K562 (cell line): ENCODE measurements around the gene NUAK1. TPM values are rescaled to one million over a fixed set of nuclear protein-coding genes. Genes with fewer than 3 reads are reported as not detected.
A peak's percentile ranks its signal among the peaks of the same experiment; 100 is the strongest.

Source experiments
- ATAC-seq: fragments of 200-7000 bp; cut with Tn5 transposase; 3 replicates; pipeline ENCODE4 v1.9.1; 2020; ENCODE audit warnings: moderate library complexity
- BruUV-seq: library from RNA; stranded (reverse); fragments of 400-500 nt; replicated peaks from 2 replicates; lab custom pipeline; 2021; lab: Mats Ljungman, UMichigan
- CTCF ChIA-PET: fragments of 300-600 bp; formaldehyde crosslinking; extraction: SDS; loops from one replicate; lab custom pipeline; 2021; ENCODE audit warnings: low intra/inter-chr PET ratio; lab: Yijun Ruan, JAX
- POLR2A ChIA-PET: fragments of 300-600, 350-650 bp; sonication (Branson Sonifier 250); formaldehyde crosslinking; extraction: SDS; loops from one replicate; lab custom pipeline; 2021; ENCODE audit warnings: antibody characterized with exemption, inconsistent platforms; lab: Yijun Ruan, JAX
- DNase-seq, 4 experiments: peaks; one replicate each; pipeline versions ENCODE4 v3.0.0 to v3.0.0-alpha.2; 2011 to 2018; ENCODE audit warnings: low spot score in 3 of 4, mixed read lengths in 3 of 4; ENCODE audit errors: extremely low read depth in 1 of 4
- FAIRE-seq: peaks from 2 replicates; lab custom pipeline; 2011; peaks lifted over from hg19 to GRCh38; lab: Jason Lieb, UNC
- H2AFZ ChIP-seq: 2 replicates; pipeline ENCODE4 v1.6.0; 2011; ENCODE audit warnings: low read depth, low read length, control low read depth, inconsistent platforms
- H3K27ac ChIP-seq: fragments of 200-600 bp; 3 replicates; pipeline ENCODE4 v1.8.0; 2011; ENCODE audit warnings: low read depth, mild to moderate bottlenecking, control low read depth, inconsistent platforms, low read length, moderate library complexity, mixed read lengths; ENCODE audit errors: extremely low read depth
- H3K27me3 ChIP-seq, 2 experiments: fragments of 300-600 bp in 1 of 2; 2 replicates in 1 of 2; 3 replicates in 1 of 2; pipeline versions ENCODE4 v1.6.0 to v1.8.0; 2011; ENCODE audit warnings: inconsistent platforms in 2 of 2, low read length in 2 of 2, mild to moderate bottlenecking in 1 of 2, mixed read lengths in 1 of 2, moderate library complexity in 1 of 2; ENCODE audit not compliant: control insufficient read depth in 2 of 2, insufficient read depth in 2 of 2
- H3K36me3 ChIP-seq: fragments of 300-600 bp; 3 replicates; pipeline ENCODE4 v1.8.0; 2011; ENCODE audit warnings: mild to moderate bottlenecking, low read length, inconsistent platforms; ENCODE audit not compliant: control insufficient read depth, insufficient read depth
- H3K4me1 ChIP-seq, 2 experiments: fragments of 200-600 bp in 1 of 2; replicated peaks in 1 of 2; 2 replicates in 1 of 2; 3 replicates in 1 of 2; pipeline versions ENCODE4 v1.5.1 to v1.8.0; 2011; ENCODE audit warnings: inconsistent platforms in 2 of 2, low read length in 2 of 2, mild to moderate bottlenecking in 1 of 2, mixed read lengths in 1 of 2, moderate library complexity in 1 of 2; ENCODE audit not compliant: control insufficient read depth in 2 of 2, insufficient read depth in 2 of 2
- H3K4me2 ChIP-seq: 2 replicates; pipeline ENCODE4 v1.6.1; 2011; ENCODE audit warnings: low read length, control low read depth, inconsistent platforms, mixed read lengths; ENCODE audit not compliant: insufficient read depth
- H3K4me3 ChIP-seq: fragments of 200-600 bp; sonication (generic), shearing (Covaris generic); 2 replicates; pipeline ENCODE4 v1.5.1; 2016; ENCODE audit warnings: control low read depth, inconsistent platforms
- H3K79me2 ChIP-seq: fragments of 200-600 bp; 3 replicates; pipeline ENCODE4 v1.8.0; 2011; ENCODE audit warnings: low read length, inconsistent platforms; ENCODE audit not compliant: control insufficient read depth, insufficient read depth
- H3K9ac ChIP-seq, 2 experiments: 2 replicates each; pipeline versions ENCODE4 v1.6.0 to v1.6.1; 2011; ENCODE audit warnings: low read depth in 2 of 2, low read length in 2 of 2, control low read depth in 1 of 2, inconsistent platforms in 1 of 2, mild to moderate bottlenecking in 1 of 2, mixed read lengths in 1 of 2; ENCODE audit not compliant: insufficient read depth in 1 of 2
- H3K9me1 ChIP-seq: one replicate; pipeline ENCODE4 v1.6.0; 2011; ENCODE audit warnings: inconsistent platforms, mild to moderate bottlenecking, low read length, moderate library complexity; ENCODE audit not compliant: control insufficient read depth, insufficient read depth
- H3K9me3 ChIP-seq: replicated peaks from 2 replicates; pipeline ENCODE4 v1.5.1; 2011; ENCODE audit warnings: low read depth, low read length, inconsistent platforms; ENCODE audit not compliant: control insufficient read depth, insufficient read depth
- H4K20me1 ChIP-seq: replicated peaks from 2 replicates; pipeline ENCODE4 v1.6.1; 2011; ENCODE audit warnings: low read length, inconsistent platforms, mixed read lengths; ENCODE audit not compliant: control insufficient read depth, insufficient read depth
- ATF1 ChIP-seq, 2 experiments: fragments of 450-650 bp in 1 of 2; IDR thresholded peaks; 2 replicates each; pipeline ENCODE4 v1.6.1; 2016; ENCODE audit warnings: missing compliant biosample characterization in 1 of 2, missing genetic modification characterization in 1 of 2
- CEBPB ChIP-seq: fragments of 450-650 bp; IDR thresholded peaks from 2 replicates; pipeline ENCODE4 v1.6.1; 2016; ENCODE audit warnings: missing genetic modification characterization, missing compliant biosample characterization
- NONO ChIP-seq, 2 experiments: fragments of 200-400 bp in 1 of 2; fragments of 450-650 bp in 1 of 2; formaldehyde crosslinking in 1 of 2; IDR thresholded peaks; 2 replicates each; pipeline ENCODE4 v1.6.1; 2017; ENCODE audit warnings: low read depth in 2 of 2, mild to moderate bottlenecking in 2 of 2, moderate library complexity in 2 of 2, low read length in 1 of 2
- RAD21 ChIP-seq, 2 experiments: fragments of 250-450 bp in 1 of 2; fragments of 450-650 bp in 1 of 2; sonication (Bioruptor Pico) in 1 of 2; formaldehyde crosslinking in 1 of 2; IDR thresholded peaks in 1 of 2; conservative IDR thresholded peaks in 1 of 2; 2 replicates each; pipeline versions ENCODE4 v1.4.0 to v1.8.0; 2020 to 2022; ENCODE audit warnings: mild to moderate bottlenecking in 2 of 2, moderate library complexity in 1 of 2
- SMC3 ChIP-seq: conservative IDR thresholded peaks from 2 replicates; pipeline ENCODE4 v1.6.1; 2011; ENCODE audit warnings: low read depth, low read length, improper control_type of control experiment; ENCODE audit not compliant: insufficient read depth
- STAG1 ChIP-seq: sonication (generic); formaldehyde crosslinking; IDR thresholded peaks from 2 replicates; pipeline ENCODE4 v1.5.0; 2020; ENCODE audit warnings: missing genetic modification reagents, borderline replicate concordance
- TEAD4 ChIP-seq, 2 experiments: sonication (generic) in 1 of 2; formaldehyde crosslinking in 1 of 2; IDR thresholded peaks; 2 replicates each; pipeline versions ENCODE4 v1.6.1 to v1.8.0; 2012 to 2022; ENCODE audit warnings: borderline replicate concordance in 1 of 2, inconsistent platforms in 1 of 2, low read length in 1 of 2, mild to moderate bottlenecking in 1 of 2, missing genetic modification reagents in 1 of 2
- WGBS: fragments of 100-300 bp; shearing (Covaris generic); methylation state at CpG from one replicate; pipeline ENCODE4 v1.1.6; 2016; ENCODE audit warnings: low coverage, mixed read lengths; ENCODE audit not compliant: insufficient coverage; ENCODE audit errors: missing lambda C conversion rate; 5-methylcytosine and 5-hydroxymethylcytosine counted together
- in situ Hi-C: fragments of 300-500 bp; cut with MboI; formaldehyde crosslinking; loops from 4 replicates; pipeline ENCODE4 v1.15.0; 2018; ENCODE audit warnings: inconsistent platforms, mixed read lengths
- intact Hi-C: fragments of 100-400 bp; cut with micrococcal nuclease; formaldehyde crosslinking; loops from 2 replicates; pipeline ENCODE4 v1.14.2; 2022
- polyA plus RNA-seq, 8 experiments: library from polyadenylated mRNA; depleted of rRNA in 4 of 8; stranded (reverse) in 5 of 8; unstranded in 3 of 8; fragments of >200 nt; fragmentation: Nextera tagmentation in 2 of 8; fragmentation: Illumina TruSeq in 1 of 8; extraction: Ambion mirVana in 2 of 8; extraction: Trizol in 1 of 8; gene quantifications; 2 replicates each; pipeline versions ENCODE4 v1.2.1 to v1.2.3, GENCODE V29; 2011 to 2014; ENCODE audit warnings: inconsistent platforms in 1 of 8, missing spikeins in 1 of 8
- total RNA-seq, 7 experiments: library from RNA; depleted of rRNA in 6 of 7; stranded (reverse); fragments of >200 nt in 6 of 7; fragmentation: Illumina TruSeq in 2 of 7; extraction: Trizol in 2 of 7; gene quantifications; 2 replicates each; pipeline versions ENCODE4 v1.2.1 to v1.2.3, GENCODE V29; 2011 to 2021; ENCODE audit warnings: low replicate concordance in 1 of 7
- TF ChIP-seq, protein P1 (sequence below): fragments of 450-650 bp; formaldehyde crosslinking; IDR thresholded peaks from 2 replicates; pipeline ENCODE4 v1.4.0; 2020; ENCODE audit warnings: mild to moderate bottlenecking, moderate library complexity
- TF ChIP-seq, protein P2 (sequence below): fragments of 450-650 bp; formaldehyde crosslinking; IDR thresholded peaks from 2 replicates; pipeline ENCODE4 v1.4.0; 2022; ENCODE audit warnings: missing genetic modification characterization
- TF ChIP-seq, protein P3 (sequence below), 3 experiments: IDR thresholded peaks in 2 of 3; conservative IDR thresholded peaks in 1 of 3; 2 replicates each; pipeline ENCODE4 v1.5.1; 2011 to 2012; ENCODE audit warnings: low read length in 3 of 3, mild to moderate bottlenecking in 3 of 3, control low read depth in 2 of 3, improper control_type of control experiment in 1 of 3, inconsistent platforms in 1 of 3, low read depth in 1 of 3, mixed read lengths in 1 of 3, moderate library complexity in 1 of 3; ENCODE audit not compliant: insufficient read depth in 2 of 3

The NUAK1 gene
- total and polyA plus RNA-seq, 9 of the 15 experiments (the other 6 are each of a cell fraction or from before 2014, with no cell fraction given) = 0.02 TPM; not detected in 8

DNA sequence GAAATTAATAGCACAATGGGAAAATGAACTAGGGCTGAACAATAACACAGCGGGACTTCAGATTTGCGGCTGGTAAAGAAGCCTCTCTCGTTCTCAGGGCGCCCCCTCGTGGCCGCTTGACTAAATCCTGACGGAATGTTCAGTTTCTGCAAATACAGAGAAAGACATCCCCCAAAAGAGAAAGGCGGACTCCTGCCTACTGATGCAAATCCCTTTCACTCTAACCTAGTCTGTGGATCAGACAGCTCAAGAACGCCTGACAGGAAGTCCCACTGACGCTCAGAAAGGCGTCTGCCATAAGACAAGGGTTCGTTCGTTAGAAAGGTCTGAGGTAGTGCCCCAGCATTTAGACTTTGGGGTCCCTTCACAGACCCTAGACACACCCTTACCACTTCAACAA is 2.5 kb downstream of the NUAK1 start:
- FAIRE-seq (peak; percentile 86), DNase-seq (peak; percentile 57 to 78 (median 64)), ATAC-seq (peak; percentile 83)
- Histone ChIP-seq H4K20me1 (0 out of 2 replicates have a peak, but pooled peaks cover 3% of the 10 kb centered on the region), H2AFZ (no peak overlapping the region), H3K9ac (no peak overlapping the region), H3K9me1 (no peaks in the 10 kb centered on the region), H3K4me1 (no peaks in the 10 kb centered on the region; a peak in 1 of 5 replicates), H3K4me2 (no peak overlapping the region), H3K79me2 (no peaks in the 10 kb centered on the region), H3K4me3 (no peak overlapping the region), H3K9me3 (no peaks in the 10 kb centered on the region), H3K27ac (no peak overlapping the region), H3K36me3 (no peaks in the 10 kb centered on the region), H3K27me3 (peaks cover 2 to 14% of the 10 kb centered on the region in 2 experiments; a peak in 4 of 5 replicates)
- in situ Hi-C loops (no loop called here), intact Hi-C loops (loop anchor here (1.0 to 10.0 kb wide), 3 partner anchors 191 to 716 kb away; no protein-coding TSS in a partner anchor)
- 1% methylated on average over 13 of the region's 13 CpGs for WGBS
- POLR2A ChIA-PET = no interaction called here
- no TSS peak for BruUV-seq
- CTCF ChIA-PET = interaction anchor here (0.7 to 4.0 kb wide), 3 partner anchors 362 to 716 kb away, joined by 3 to 33 read pairs (median 5); no protein-coding TSS in a partner anchor
- TF ChIP-seq, protein P1, sequence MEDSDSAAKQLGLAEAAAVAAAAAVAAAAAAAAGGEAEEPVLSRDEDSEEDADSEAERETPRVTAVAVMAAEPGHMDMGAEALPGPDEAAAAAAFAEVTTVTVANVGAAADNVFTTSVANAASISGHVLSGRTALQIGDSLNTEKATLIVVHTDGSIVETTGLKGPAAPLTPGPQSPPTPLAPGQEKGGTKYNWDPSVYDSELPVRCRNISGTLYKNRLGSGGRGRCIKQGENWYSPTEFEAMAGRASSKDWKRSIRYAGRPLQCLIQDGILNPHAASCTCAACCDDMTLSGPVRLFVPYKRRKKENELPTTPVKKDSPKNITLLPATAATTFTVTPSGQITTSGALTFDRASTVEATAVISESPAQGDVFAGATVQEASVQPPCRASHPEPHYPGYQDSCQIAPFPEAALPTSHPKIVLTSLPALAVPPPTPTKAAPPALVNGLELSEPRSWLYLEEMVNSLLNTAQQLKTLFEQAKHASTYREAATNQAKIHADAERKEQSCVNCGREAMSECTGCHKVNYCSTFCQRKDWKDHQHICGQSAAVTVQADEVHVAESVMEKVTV = peak; percentile 80
- TF ChIP-seq, protein P2, sequence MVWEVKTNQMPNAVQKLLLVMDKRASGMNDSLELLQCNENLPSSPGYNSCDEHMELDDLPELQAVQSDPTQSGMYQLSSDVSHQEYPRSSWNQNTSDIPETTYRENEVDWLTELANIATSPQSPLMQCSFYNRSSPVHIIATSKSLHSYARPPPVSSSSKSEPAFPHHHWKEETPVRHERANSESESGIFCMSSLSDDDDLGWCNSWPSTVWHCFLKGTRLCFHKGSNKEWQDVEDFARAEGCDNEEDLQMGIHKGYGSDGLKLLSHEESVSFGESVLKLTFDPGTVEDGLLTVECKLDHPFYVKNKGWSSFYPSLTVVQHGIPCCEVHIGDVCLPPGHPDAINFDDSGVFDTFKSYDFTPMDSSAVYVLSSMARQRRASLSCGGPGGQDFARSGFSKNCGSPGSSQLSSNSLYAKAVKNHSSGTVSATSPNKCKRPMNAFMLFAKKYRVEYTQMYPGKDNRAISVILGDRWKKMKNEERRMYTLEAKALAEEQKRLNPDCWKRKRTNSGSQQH (CRISPR knock-in tag) = no peak
- TF ChIP-seq STAG1 (CRISPR knock-in tag) = peak; percentile 19; the same call in 1 of the 2 replicates
- TF ChIP-seq, protein P3, sequence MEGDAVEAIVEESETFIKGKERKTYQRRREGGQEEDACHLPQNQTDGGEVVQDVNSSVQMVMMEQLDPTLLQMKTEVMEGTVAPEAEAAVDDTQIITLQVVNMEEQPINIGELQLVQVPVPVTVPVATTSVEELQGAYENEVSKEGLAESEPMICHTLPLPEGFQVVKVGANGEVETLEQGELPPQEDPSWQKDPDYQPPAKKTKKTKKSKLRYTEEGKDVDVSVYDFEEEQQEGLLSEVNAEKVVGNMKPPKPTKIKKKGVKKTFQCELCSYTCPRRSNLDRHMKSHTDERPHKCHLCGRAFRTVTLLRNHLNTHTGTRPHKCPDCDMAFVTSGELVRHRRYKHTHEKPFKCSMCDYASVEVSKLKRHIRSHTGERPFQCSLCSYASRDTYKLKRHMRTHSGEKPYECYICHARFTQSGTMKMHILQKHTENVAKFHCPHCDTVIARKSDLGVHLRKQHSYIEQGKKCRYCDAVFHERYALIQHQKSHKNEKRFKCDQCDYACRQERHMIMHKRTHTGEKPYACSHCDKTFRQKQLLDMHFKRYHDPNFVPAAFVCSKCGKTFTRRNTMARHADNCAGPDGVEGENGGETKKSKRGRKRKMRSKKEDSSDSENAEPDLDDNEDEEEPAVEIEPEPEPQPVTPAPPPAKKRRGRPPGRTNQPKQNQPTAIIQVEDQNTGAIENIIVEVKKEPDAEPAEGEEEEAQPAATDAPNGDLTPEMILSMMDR (IDR thresholded peaks at IDR 0.05 in 2 of 3, conservative IDR thresholded peaks at IDR 0.05 in 1 of 3; ENCODE audit: insufficient read depth in 2 of 3, low read depth in 1 of 3, low read length in 3 of 3) = peak; percentile 74 to 83 (median 76)
- no peak for TF ChIP-seq NONO (IDR thresholded peaks at IDR 0.05; ENCODE audit: low read depth in 2 of 2, low read length in 1 of 2)
- TF ChIP-seq TEAD4 (IDR thresholded peaks at IDR 0.05; ENCODE audit: low read length) = 0 out of 2 replicates have a peak, but pooled peaks have one; percentile 31
- TF ChIP-seq TEAD4 (CRISPR knock-in tag; IDR thresholded peaks at IDR 0.05; ENCODE audit: borderline replicate concordance) = no peak
- TF ChIP-seq SMC3 = peak; percentile 83
- TF ChIP-seq RAD21 (CRISPR knock-in tag; conservative IDR thresholded peaks at IDR 0.05 in 1 of 2, IDR thresholded peaks at IDR 0.05 in 1 of 2) = peak; percentile 90
- no peak for TF ChIP-seq CEBPB
- TF ChIP-seq ATF1 (CRISPR knock-in tag; IDR thresholded peaks at IDR 0.05) = no peak
- TF ChIP-seq ATF1 (tag; IDR thresholded peaks at IDR 0.05) = no peak
